ENCODE results near the gene GJB4.
"Not testable (repeated sequence)": the region's sequence is repeated elsewhere in the genome, so short reads cannot be mapped to it uniquely, and the experiment has no call there.

The GJB4 gene

DNA sequence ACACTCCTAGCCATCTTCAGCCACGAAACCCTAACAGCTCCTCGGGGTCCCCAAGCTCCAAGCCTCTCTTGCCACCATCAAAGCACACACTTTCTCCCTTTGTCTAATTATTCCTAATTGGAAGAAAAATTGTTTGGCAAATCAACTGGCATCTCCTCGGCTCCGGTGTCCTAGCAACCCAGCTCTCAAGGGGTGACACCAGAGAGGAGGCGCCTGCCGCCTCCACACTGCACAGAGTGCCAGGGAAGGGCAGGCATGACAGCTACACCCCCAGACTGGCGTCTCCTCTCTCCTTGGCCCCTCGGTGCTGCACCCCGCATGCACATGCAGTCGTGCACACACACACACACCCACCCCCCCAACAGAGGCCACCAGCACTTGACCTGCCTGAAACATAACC lies 22.8 kb upstream of the GJB4 start:
- no peak overlapping the region for H3K4me3 Mint-ChIP-seq
- no peaks in the 10 kb centered on the region for H3K36me3 Mint-ChIP-seq (ENCODE audit: low read depth)
- TF ChIP-seq, protein P1, sequence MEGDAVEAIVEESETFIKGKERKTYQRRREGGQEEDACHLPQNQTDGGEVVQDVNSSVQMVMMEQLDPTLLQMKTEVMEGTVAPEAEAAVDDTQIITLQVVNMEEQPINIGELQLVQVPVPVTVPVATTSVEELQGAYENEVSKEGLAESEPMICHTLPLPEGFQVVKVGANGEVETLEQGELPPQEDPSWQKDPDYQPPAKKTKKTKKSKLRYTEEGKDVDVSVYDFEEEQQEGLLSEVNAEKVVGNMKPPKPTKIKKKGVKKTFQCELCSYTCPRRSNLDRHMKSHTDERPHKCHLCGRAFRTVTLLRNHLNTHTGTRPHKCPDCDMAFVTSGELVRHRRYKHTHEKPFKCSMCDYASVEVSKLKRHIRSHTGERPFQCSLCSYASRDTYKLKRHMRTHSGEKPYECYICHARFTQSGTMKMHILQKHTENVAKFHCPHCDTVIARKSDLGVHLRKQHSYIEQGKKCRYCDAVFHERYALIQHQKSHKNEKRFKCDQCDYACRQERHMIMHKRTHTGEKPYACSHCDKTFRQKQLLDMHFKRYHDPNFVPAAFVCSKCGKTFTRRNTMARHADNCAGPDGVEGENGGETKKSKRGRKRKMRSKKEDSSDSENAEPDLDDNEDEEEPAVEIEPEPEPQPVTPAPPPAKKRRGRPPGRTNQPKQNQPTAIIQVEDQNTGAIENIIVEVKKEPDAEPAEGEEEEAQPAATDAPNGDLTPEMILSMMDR (IDR thresholded peaks at IDR 0.05; ENCODE audit: unreplicated experiment in 3 of 3): no peak
- H3K27ac Mint-ChIP-seq: no peak overlapping the region
- H3K9me3 Mint-ChIP-seq: no peaks in the 10 kb centered on the region
- H3K4me1 Mint-ChIP-seq: peaks cover 5% of the 10 kb centered on the region
- H3K27me3 Mint-ChIP-seq (ENCODE audit: low read depth): peaks cover 17% of the 10 kb centered on the region

- not testable (repeated sequence) for H3K4me3 Mint-ChIP-seq; H3K9me3 Mint-ChIP-seq; H3K36me3 Mint-ChIP-seq (ENCODE audit: low read depth); H3K4me1 Mint-ChIP-seq; H3K27ac Mint-ChIP-seq
- peaks cover 18% of the 10 kb centered on the region for H3K27me3 Mint-ChIP-seq (ENCODE audit: low read depth)
These were observed 22.3 kb upstream of the GJB4 start for GRCh38 chr1:34737236-34737635.

- Mint-ChIP-seq H3K27me3 (ENCODE audit: low read depth) (peaks cover 19% of the 10 kb centered on the region), H3K4me1 (peaks cover 5% of the 10 kb centered on the region), H3K9me3 (no peaks in the 10 kb centered on the region), H3K27ac (no peak overlapping the region), H3K36me3 (ENCODE audit: low read depth) (no peaks in the 10 kb centered on the region), H3K4me3 (no peak overlapping the region)
- TF ChIP-seq, protein P1 (IDR thresholded peaks at IDR 0.05; ENCODE audit: unreplicated experiment in 3 of 3): no peak
These were observed 19.9 kb upstream of the GJB4 start for GRCh38 chr1:34739613-34740012.

- Mint-ChIP-seq H3K36me3 (ENCODE audit: low read depth) (no peaks in the 10 kb centered on the region), H3K27ac (no peak overlapping the region), H3K4me1 (peaks cover 5% of the 10 kb centered on the region), H3K27me3 (ENCODE audit: low read depth) (peaks cover 23% of the 10 kb centered on the region), H3K9me3 (no peaks in the 10 kb centered on the region), H3K4me3 (no peak overlapping the region)
- TF ChIP-seq, protein P1 (IDR thresholded peaks at IDR 0.05; ENCODE audit: unreplicated experiment in 3 of 3): no peak
These were observed 19.2 kb upstream of the GJB4 start for GRCh38 chr1:34740161-34740868.

DNA sequence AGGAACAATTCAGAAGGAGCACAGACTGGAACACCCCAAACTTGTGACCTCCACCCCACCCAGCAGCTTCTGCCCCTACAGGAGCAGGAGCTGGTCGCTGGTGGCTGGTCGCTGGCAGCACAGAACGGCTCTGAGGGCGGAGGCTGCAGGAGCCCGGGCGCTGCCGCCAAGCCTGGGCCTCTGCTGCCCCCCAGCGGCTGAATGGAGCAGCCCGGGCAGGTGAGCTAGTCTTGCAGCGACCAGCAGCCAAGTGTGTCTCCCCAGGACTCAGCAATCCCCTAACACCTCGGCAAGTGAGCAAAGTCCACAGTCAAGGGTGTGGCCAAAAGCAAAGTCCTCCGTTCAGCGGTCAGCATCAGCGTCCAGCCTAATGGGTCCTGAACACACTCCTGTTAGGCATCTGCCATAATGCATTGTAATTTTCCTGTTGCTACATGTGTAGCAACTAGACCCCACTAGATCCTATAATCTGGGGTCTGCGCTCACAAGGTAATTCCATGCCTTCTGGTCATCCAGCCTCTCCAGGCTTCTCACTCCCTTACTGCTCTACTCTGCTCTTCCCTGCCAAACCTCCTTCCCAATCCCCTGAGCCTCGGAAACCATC lies 16.8 kb upstream of the GJB4 start:
- Mint-ChIP-seq H3K4me1 (peaks cover 5% of the 10 kb centered on the region), H3K9me3 (no peaks in the 10 kb centered on the region)

GRCh38 chr1:34743775-34744174 lies 15.8 kb upstream of the GJB4 start:
- H3K9me3 Mint-ChIP-seq: no peaks in the 10 kb centered on the region
- H3K36me3 Mint-ChIP-seq (ENCODE audit: low read depth): no peaks in the 10 kb centered on the region
- H3K27ac Mint-ChIP-seq: no peak overlapping the region
- no peak overlapping the region for H3K4me3 Mint-ChIP-seq
- peaks cover 5% of the 10 kb centered on the region for H3K4me1 Mint-ChIP-seq
- H3K27me3 Mint-ChIP-seq (ENCODE audit: low read depth): peaks cover 34% of the 10 kb centered on the region
- TF ChIP-seq, protein P1 (IDR thresholded peaks at IDR 0.05; ENCODE audit: unreplicated experiment in 3 of 3): no peak

More for the DNA sequence above, 16.8 kb upstream of the GJB4 start:
- Mint-ChIP-seq H3K27ac (no peak overlapping the region), H3K4me3 (no peak overlapping the region), H3K27me3 (ENCODE audit: low read depth) (peaks cover 33% of the 10 kb centered on the region), H3K36me3 (ENCODE audit: low read depth) (no peaks in the 10 kb centered on the region)
- TF ChIP-seq, protein P1 (IDR thresholded peaks at IDR 0.05; ENCODE audit: unreplicated experiment in 3 of 3): peak; percentile 90 to 99 (median 96)

Data from nephron (organoid).